ENCODE results near the gene ATP8B1. TPM values are rescaled to one million over a fixed set of nuclear protein-coding genes. Genes with fewer than 3 reads are reported as not detected.

Gene ATP8B1
- total and polyA plus RNA-seq, 2 of the 8 experiments (the other 6 are each of a cell fraction or from before 2014, with no cell fraction given) = 1.1 to 4.6 TPM

- Histone ChIP-seq H3K4ac (replicated peaks; ENCODE audit: insufficient read length, low read depth, low read length) (no peak overlapping the region), H2AK5ac (ENCODE audit: low read depth, low read length) (no peak overlapping the region), H2BK12ac (ENCODE audit: low read depth, low read length) (no peak overlapping the region), H3K18ac (ENCODE audit: extremely low read depth, low read length) (no peak overlapping the region), H4K91ac (replicated peaks; ENCODE audit: insufficient read length, low read length) (no peak overlapping the region), H3K23ac (ENCODE audit: insufficient read length) (no peak overlapping the region), H2BK15ac (ENCODE audit: low read length) (no peak overlapping the region), H3K79me1 (ENCODE audit: low read depth, low read length) (no peaks in the 10 kb centered on the region), H3K56ac (replicated peaks; ENCODE audit: insufficient read length, low read depth, low read length) (no peak overlapping the region), H3K23me2 (ENCODE audit: low read depth, low read length) (no peaks in the 10 kb centered on the region), H4K5ac (ENCODE audit: insufficient read length, low read depth, low read length) (no peak overlapping the region), H2BK20ac (ENCODE audit: low read length) (no peak overlapping the region), H3K9ac (replicated peaks in 1 of 4; ENCODE audit: extremely low read depth in 1 of 4, low read depth in 3 of 4, low read length in 3 of 4) (no peak overlapping the region), H3K36me3 (ENCODE audit: control insufficient read depth in 2 of 4, insufficient read depth in 4 of 4, low read length in 3 of 4) (no peaks in the 10 kb centered on the region), H3K4me3 (ENCODE audit: extremely low read depth in 1 of 4, insufficient read depth in 2 of 4, low read depth in 3 of 4, low read length in 4 of 4) (no peak overlapping the region), H4K20me1 (replicated peaks in 1 of 2; ENCODE audit: control insufficient read depth in 1 of 2, insufficient read depth in 2 of 2, low read length in 2 of 2) (no peaks in the 10 kb centered on the region), H2BK5ac (ENCODE audit: low read depth, low read length) (no peak overlapping the region), H2AFZ (ENCODE audit: low read length) (no peak overlapping the region), H3K79me2 (ENCODE audit: control insufficient read depth in 1 of 2, insufficient read depth in 2 of 2, low read length in 2 of 2) (no peaks in the 10 kb centered on the region), H2BK120ac (replicated peaks; ENCODE audit: low read depth, low read length) (no peak overlapping the region), H4K8ac (ENCODE audit: extremely low read depth, insufficient read depth, low read length) (no peak overlapping the region), H3K9me3 (ENCODE audit: insufficient read depth in 2 of 2, low read depth in 1 of 2, low read length in 1 of 2) (no peaks in the 10 kb centered on the region), H3K14ac (ENCODE audit: insufficient read length) (no peak overlapping the region), H3K27ac (ENCODE audit: low read depth, low read length) (no peak overlapping the region), H3K27me3 (replicated peaks in 1 of 4; ENCODE audit: control insufficient read depth in 3 of 4, extremely low read depth in 1 of 4, insufficient read depth in 3 of 4, low read length in 3 of 4) (no peaks in the 10 kb centered on the region), H3K4me1 (replicated peaks in 1 of 4; ENCODE audit: control insufficient read depth in 3 of 4, insufficient read depth in 4 of 4, low read length in 3 of 4) (no peaks in the 10 kb centered on the region), H3K4me2 (ENCODE audit: insufficient read depth in 1 of 2, low read depth in 2 of 2, low read length in 2 of 2) (no peak overlapping the region)
- FAIRE-seq (no peak), DNase-seq (ENCODE audit: low read depth in 1 of 2, low spot score in 2 of 2) (no peak)
- 93% methylated on average over 2 of the region's 2 CpGs; no CpG with 5 or more reads in 1 of the 2 experiments for WGBS, 2 experiments (ENCODE audit: extremely low coverage in 1 of 2, insufficient coverage in 1 of 2, insufficient read length in 1 of 2, insufficient replicate concordance in 2 of 2, low coverage in 1 of 2, low lambda C conversion rate in 2 of 2, missing lambda C conversion rate in 1 of 2)
- ChIA-PET CTCF (ENCODE audit: partially characterized antibody) (interaction anchor here (1.0 kb wide), 1 partner anchor 9 kb away, joined by 3 read pairs; no protein-coding TSS in a partner anchor), POLR2A (ENCODE audit: partially characterized antibody) (no interaction called here)
- no peak for TF ChIP-seq CHD1 (IDR thresholded peaks at IDR 0.05; ENCODE audit: low read depth, low read length)
- TF ChIP-seq TAF7 (optimal IDR thresholded peaks at IDR 0.05; ENCODE audit: borderline replicate concordance, low read depth, low read length) = no peak
- TF ChIP-seq SP4 (IDR thresholded peaks at IDR 0.05; ENCODE audit: low read length) = no peak
- no peak for TF ChIP-seq SUZ12 (IDR thresholded peaks at IDR 0.05; ENCODE audit: low read length)
- TF ChIP-seq TCF12 (IDR thresholded peaks at IDR 0.05; ENCODE audit: low read depth, low read length) = no peak
- TF ChIP-seq TAF1 (IDR thresholded peaks at IDR 0.05; ENCODE audit: low read depth, low read length) = no peak
- TF ChIP-seq MAX (IDR thresholded peaks at IDR 0.05) = no peak
- no peak for TF ChIP-seq YY1 (IDR thresholded peaks at IDR 0.05; ENCODE audit: low read depth, low read length)
- TF ChIP-seq KDM1A (IDR thresholded peaks at IDR 0.05; ENCODE audit: borderline replicate concordance, low read length) = no peak
- TF ChIP-seq KDM5A (IDR thresholded peaks at IDR 0.05; ENCODE audit: low read length) = no peak
These were observed 11.4 kb upstream of the ATP8B1 start for GRCh38 chr18:57814555-57814954.

Data from H1 (cell line).